HepG2 (cell line): ENCODE data around the gene GRM8.

Experiments
- CREB1 ChIP-seq, 2 experiments: fragments of 450-650 bp in 1 of 2; IDR thresholded peaks; 2 replicates each; pipeline ENCODE4 v1.6.1; 2016 to 2017; ENCODE audit warnings: control low read depth in 1 of 2, mild to moderate bottlenecking in 1 of 2, missing compliant biosample characterization in 1 of 2, missing genetic modification characterization in 1 of 2
- DMTF1 ChIP-seq: sonication (generic); formaldehyde crosslinking; IDR thresholded peaks from 2 replicates; pipeline ENCODE4 v1.4.0; 2020; ENCODE audit warnings: mild to moderate bottlenecking, missing genetic modification reagents
- HIVEP1 ChIP-seq: sonication (generic); formaldehyde crosslinking; IDR thresholded peaks from 2 replicates; pipeline ENCODE4 v1.4.0; 2020; ENCODE audit warnings: mild to moderate bottlenecking, missing genetic modification reagents
- HMGXB4 ChIP-seq, 2 experiments: sonication (generic) in 1 of 2; formaldehyde crosslinking in 1 of 2; IDR thresholded peaks; 2 replicates each; pipeline versions ENCODE4 v1.4.0 to v1.6.1; 2018 to 2020; ENCODE audit warnings: missing genetic modification reagents in 2 of 2, borderline replicate concordance in 1 of 2, low read depth in 1 of 2, mild to moderate bottlenecking in 1 of 2, missing biosample characterization in 1 of 2
- JUN ChIP-seq: sonication (generic); formaldehyde crosslinking; IDR thresholded peaks from 2 replicates; pipeline ENCODE4 v1.4.0; 2020; ENCODE audit warnings: mild to moderate bottlenecking, missing genetic modification reagents
- KLF12 ChIP-seq: sonication (generic); formaldehyde crosslinking; IDR thresholded peaks from 2 replicates; pipeline ENCODE4 v1.4.0; 2020; ENCODE audit warnings: missing genetic modification reagents, borderline replicate concordance
- MTA3 ChIP-seq: sonication (generic); formaldehyde crosslinking; IDR thresholded peaks from 2 replicates; pipeline ENCODE4 v1.4.0; 2020; ENCODE audit warnings: missing genetic modification reagents
- MYC ChIP-seq: sonication (generic); formaldehyde crosslinking; IDR thresholded peaks from 2 replicates; pipeline ENCODE4 v1.9.0; 2021; ENCODE audit warnings: missing genetic modification reagents, borderline replicate concordance
- POLR2A ChIP-seq, 2 experiments: IDR thresholded peaks; 2 replicates each; pipeline ENCODE4 v1.6.1; 2011; ENCODE audit warnings: low read depth in 2 of 2, low read length in 2 of 2, mild to moderate bottlenecking in 1 of 2, moderate library complexity in 1 of 2; ENCODE audit not compliant: insufficient read depth in 1 of 2
- POLR2AphosphoS5 ChIP-seq: IDR thresholded peaks from 2 replicates; pipeline ENCODE4 v1.6.1; 2012; ENCODE audit warnings: low read depth, low read length
- RFX5 ChIP-seq: IDR thresholded peaks from 2 replicates; pipeline ENCODE4 v1.6.1; 2011; ENCODE audit warnings: low read depth, low read length, improper control_type of control experiment
- ZNF232 ChIP-seq: sonication (generic); formaldehyde crosslinking; IDR thresholded peaks from 2 replicates; pipeline ENCODE4 v1.4.0; 2020; ENCODE audit warnings: missing genetic modification reagents, borderline replicate concordance
- TF ChIP-seq, protein P1 (sequence below): sonication (generic); formaldehyde crosslinking; IDR thresholded peaks from 2 replicates; pipeline ENCODE4 v1.4.0; 2020; ENCODE audit warnings: mild to moderate bottlenecking, low read depth, missing genetic modification reagents
- TF ChIP-seq, protein P2 (sequence below): sonication (generic); formaldehyde crosslinking; IDR thresholded peaks from 2 replicates; pipeline ENCODE4 v1.5.0; 2020; ENCODE audit warnings: mild to moderate bottlenecking, missing genetic modification reagents, moderate library complexity

DNA sequence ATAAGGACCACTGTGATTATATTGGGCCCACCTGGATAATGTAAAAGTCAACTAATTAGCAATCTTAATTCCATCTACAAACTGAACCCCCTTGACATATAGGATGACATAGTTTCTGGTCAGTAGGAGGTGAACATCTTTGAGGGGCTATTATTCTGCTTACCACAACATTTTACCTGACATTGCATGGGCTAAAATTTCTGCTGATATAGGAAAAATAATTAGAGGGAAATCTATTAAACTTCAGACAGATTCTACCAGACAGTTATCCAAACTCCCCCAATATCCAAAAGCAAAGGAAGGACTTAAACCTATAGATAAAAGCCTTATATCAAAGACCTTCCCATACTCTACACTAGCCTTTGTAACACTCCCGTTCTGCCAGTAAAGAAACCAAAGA, 443.6 kb downstream of the GRM8 start:
- TF ChIP-seq HIVEP1 (CRISPR knock-in tag) (no peak), POLR2A (IDR thresholded peaks at IDR 0.05; ENCODE audit: insufficient read depth in 1 of 2, low read depth in 2 of 2, low read length in 2 of 2) (no peak), MYC (CRISPR knock-in tag) (no peak), HMGXB4 (CRISPR knock-in tag; IDR thresholded peaks at IDR 0.05; ENCODE audit: borderline replicate concordance in 1 of 2, low read depth in 1 of 2) (no peak), RFX5 (no peak), CREB1 (IDR thresholded peaks at IDR 0.05) (no peak), CREB1 (CRISPR knock-in tag; IDR thresholded peaks at IDR 0.05) (no peak), JUN (no peak), ZNF232 (CRISPR knock-in tag) (no peak), POLR2AphosphoS5 (no peak), MTA3 (CRISPR knock-in tag) (no peak), KLF12 (CRISPR knock-in tag) (no peak), DMTF1 (CRISPR knock-in tag) (no peak)
- TF ChIP-seq, protein P1, sequence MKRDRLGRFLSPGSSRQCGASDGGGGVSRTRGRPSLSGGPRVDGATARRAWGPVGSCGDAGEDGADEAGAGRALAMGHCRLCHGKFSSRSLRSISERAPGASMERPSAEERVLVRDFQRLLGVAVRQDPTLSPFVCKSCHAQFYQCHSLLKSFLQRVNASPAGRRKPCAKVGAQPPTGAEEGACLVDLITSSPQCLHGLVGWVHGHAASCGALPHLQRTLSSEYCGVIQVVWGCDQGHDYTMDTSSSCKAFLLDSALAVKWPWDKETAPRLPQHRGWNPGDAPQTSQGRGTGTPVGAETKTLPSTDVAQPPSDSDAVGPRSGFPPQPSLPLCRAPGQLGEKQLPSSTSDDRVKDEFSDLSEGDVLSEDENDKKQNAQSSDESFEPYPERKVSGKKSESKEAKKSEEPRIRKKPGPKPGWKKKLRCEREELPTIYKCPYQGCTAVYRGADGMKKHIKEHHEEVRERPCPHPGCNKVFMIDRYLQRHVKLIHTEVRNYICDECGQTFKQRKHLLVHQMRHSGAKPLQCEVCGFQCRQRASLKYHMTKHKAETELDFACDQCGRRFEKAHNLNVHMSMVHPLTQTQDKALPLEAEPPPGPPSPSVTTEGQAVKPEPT (CRISPR knock-in tag): no peak
- TF ChIP-seq, protein P2, sequence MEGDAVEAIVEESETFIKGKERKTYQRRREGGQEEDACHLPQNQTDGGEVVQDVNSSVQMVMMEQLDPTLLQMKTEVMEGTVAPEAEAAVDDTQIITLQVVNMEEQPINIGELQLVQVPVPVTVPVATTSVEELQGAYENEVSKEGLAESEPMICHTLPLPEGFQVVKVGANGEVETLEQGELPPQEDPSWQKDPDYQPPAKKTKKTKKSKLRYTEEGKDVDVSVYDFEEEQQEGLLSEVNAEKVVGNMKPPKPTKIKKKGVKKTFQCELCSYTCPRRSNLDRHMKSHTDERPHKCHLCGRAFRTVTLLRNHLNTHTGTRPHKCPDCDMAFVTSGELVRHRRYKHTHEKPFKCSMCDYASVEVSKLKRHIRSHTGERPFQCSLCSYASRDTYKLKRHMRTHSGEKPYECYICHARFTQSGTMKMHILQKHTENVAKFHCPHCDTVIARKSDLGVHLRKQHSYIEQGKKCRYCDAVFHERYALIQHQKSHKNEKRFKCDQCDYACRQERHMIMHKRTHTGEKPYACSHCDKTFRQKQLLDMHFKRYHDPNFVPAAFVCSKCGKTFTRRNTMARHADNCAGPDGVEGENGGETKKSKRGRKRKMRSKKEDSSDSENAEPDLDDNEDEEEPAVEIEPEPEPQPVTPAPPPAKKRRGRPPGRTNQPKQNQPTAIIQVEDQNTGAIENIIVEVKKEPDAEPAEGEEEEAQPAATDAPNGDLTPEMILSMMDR (CRISPR knock-in tag): no peak
